ENCODE measurements around the gene CYTH4.

CYTH4 gene

GRCh38 chr22:37304595-37305343, 22.5 kb downstream of the CYTH4 start:
- TF ChIP-seq CTCF (IDR thresholded peaks at IDR 0.05; ENCODE audit: low read depth, low read length): no peak
- peak; percentile 29 to 48 for DNase-seq (ENCODE audit: low read depth in 2 of 2)
- H3K4me3 ChIP-seq (replicated peaks in 1 of 2; ENCODE audit: low read depth in 2 of 2, low read length in 2 of 2): no peak overlapping the region

GRCh38 chr22:37305887-37306286, 23.6 kb downstream of the CYTH4 start:
- DNase-seq (ENCODE audit: low read depth in 2 of 2): no peak
- no peak overlapping the region for H3K4me3 ChIP-seq (replicated peaks in 1 of 2; ENCODE audit: low read depth in 2 of 2, low read length in 2 of 2)
- no peak for TF ChIP-seq CTCF (IDR thresholded peaks at IDR 0.05; ENCODE audit: low read depth, low read length)

- no peak for DNase-seq (ENCODE audit: low read depth in 2 of 2)
- TF ChIP-seq CTCF (IDR thresholded peaks at IDR 0.05; ENCODE audit: low read depth, low read length): no peak
- H3K4me3 ChIP-seq (replicated peaks in 1 of 2; ENCODE audit: low read depth in 2 of 2, low read length in 2 of 2): peak overlapping the region in 1 of 2 donors; percentile 28
These were observed 24.2 kb downstream of the CYTH4 start for GRCh38 chr22:37306494-37306829.

GRCh38 chr22:37308385-37309200, 26.3 kb downstream of the CYTH4 start:
- no peak for TF ChIP-seq CTCF (IDR thresholded peaks at IDR 0.05; ENCODE audit: low read depth, low read length)
- no peak overlapping the region for H3K4me3 ChIP-seq (replicated peaks in 1 of 2; ENCODE audit: low read depth in 2 of 2, low read length in 2 of 2)
- no peak for DNase-seq (ENCODE audit: low read depth in 2 of 2)

- TF ChIP-seq CTCF (IDR thresholded peaks at IDR 0.05; ENCODE audit: low read depth, low read length): no peak
- DNase-seq (ENCODE audit: low read depth in 2 of 2): no peak
- H3K4me3 ChIP-seq (replicated peaks in 1 of 2; ENCODE audit: low read depth in 2 of 2, low read length in 2 of 2): no peak overlapping the region
These were observed 27.1 kb downstream of the CYTH4 start for GRCh38 chr22:37309211-37310074.

- no peak for DNase-seq (ENCODE audit: low read depth in 2 of 2)
- H3K4me3 ChIP-seq (replicated peaks in 1 of 2; ENCODE audit: low read depth in 2 of 2, low read length in 2 of 2): no peak overlapping the region
- no peak for TF ChIP-seq CTCF (IDR thresholded peaks at IDR 0.05; ENCODE audit: low read depth, low read length)
These were observed 27.8 kb downstream of the CYTH4 start for GRCh38 chr22:37310075-37310606.
